SU-DHL-6 (cell line): ENCODE data around the gene SERPINB11.

Experiments used
- H2AFZ ChIP-seq: fragments of 200-600 bp; sonication (generic); 2 replicates; pipeline ENCODE4 v1.6.1; 2014; ENCODE audit warnings: low read depth, mild to moderate bottlenecking, moderate library complexity, mixed read lengths, antibody characterized with exemption, low read length; ENCODE audit not compliant: severe bottlenecking
- H3F3A ChIP-seq: fragments of 200-600 bp; shearing (Covaris generic); 2 replicates; pipeline ENCODE4 v1.6.0; 2016; ENCODE audit warnings: antibody characterized with exemption, mild to moderate bottlenecking; ENCODE audit not compliant: insufficient read depth
- H3K27ac ChIP-seq: fragments of 200-600 bp; sonication (generic); 2 replicates; pipeline ENCODE4 v1.5.1; 2016; ENCODE audit warnings: low read depth, mild to moderate bottlenecking, low read length, moderate library complexity, mixed read lengths
- H3K27me3 ChIP-seq: fragments of 200-600 bp; sonication (generic), shearing (Covaris generic); 2 replicates; pipeline ENCODE4 v1.6.0; 2014; ENCODE audit warnings: mild to moderate bottlenecking, low read length
- H3K36me3 ChIP-seq: fragments of 200-600 bp; sonication (generic); 2 replicates; pipeline ENCODE4 v1.6.1; 2014; ENCODE audit warnings: mild to moderate bottlenecking, low read length, mixed read lengths
- H3K4me2 ChIP-seq: fragments of 300-600, 200-600 bp; shearing (Covaris generic), sonication (generic); 2 replicates; pipeline ENCODE4 v1.6.0; 2014; ENCODE audit warnings: low read length, low read depth, mild to moderate bottlenecking; ENCODE audit not compliant: poor library complexity, severe bottlenecking
- H3K4me3 ChIP-seq: fragments of 200-600 bp; sonication (generic); 2 replicates; pipeline ENCODE4 v1.5.1; 2014; ENCODE audit warnings: antibody characterized with exemption, low read length, mild to moderate bottlenecking, mixed read lengths; ENCODE audit not compliant: insufficient read depth, poor library complexity, severe bottlenecking
- H3K79me2 ChIP-seq: fragments of 200-600 bp; sonication (generic); 2 replicates; pipeline ENCODE4 v1.6.1; 2014; ENCODE audit warnings: mild to moderate bottlenecking, low read length, moderate library complexity; ENCODE audit not compliant: insufficient read depth
- H3K9ac ChIP-seq: fragments of 200-600 bp; sonication (generic); 2 replicates; pipeline ENCODE4 v1.7.0; 2014; ENCODE audit warnings: mild to moderate bottlenecking, low read length
- H3K9me2 ChIP-seq: fragments of 200-600 bp; sonication (generic); replicated peaks from 2 replicates; pipeline ENCODE4 v1.6.1; 2014; ENCODE audit warnings: low read length; ENCODE audit not compliant: insufficient read depth
- H3K9me3 ChIP-seq: fragments of 200-600 bp; sonication (generic); 2 replicates; pipeline ENCODE4 v1.6.1; 2014; ENCODE audit warnings: low read length, mixed read lengths; ENCODE audit not compliant: insufficient read depth
- H4K20me1 ChIP-seq: fragments of 200-600 bp; sonication (generic); 2 replicates; pipeline ENCODE4 v1.6.1; 2014; ENCODE audit warnings: low read depth, mild to moderate bottlenecking, antibody characterized with exemption, low read length, moderate library complexity, mixed read lengths
- CTCF ChIP-seq: fragments of 200-600 bp; sonication (generic); IDR thresholded peaks from one replicate; pipeline ENCODE4 v1.5.1; 2017; ENCODE audit warnings: antibody characterized with exemption, mild to moderate bottlenecking, low read length, moderate library complexity; ENCODE audit not compliant: insufficient read depth, poor library complexity, severe bottlenecking
- EZH2phosphoT487 ChIP-seq: fragments of 200-600 bp; sonication (generic), shearing (Covaris generic); conservative IDR thresholded peaks from 2 replicates; pipeline ENCODE4 v1.6.1; 2018; ENCODE audit warnings: mild to moderate bottlenecking, antibody characterized with exemption, low read length, moderate library complexity, mixed read lengths

SERPINB11 gene

GRCh38 chr18:63676526-63677323 is 26.0 kb upstream of the SERPINB11 start:
- Histone ChIP-seq H3K4me2 (no peak overlapping the region), H3K9me3 (no peaks in the 10 kb centered on the region), H3K9ac (no peak overlapping the region), H3K27ac (no peak overlapping the region), H3K9me2 (no peaks in the 10 kb centered on the region), H3F3A (no peaks in the 10 kb centered on the region), H2AFZ (no peak overlapping the region), H3K27me3 (no peaks in the 10 kb centered on the region), H3K36me3 (no peaks in the 10 kb centered on the region), H4K20me1 (no peaks in the 10 kb centered on the region), H3K4me3 (no peak overlapping the region), H3K79me2 (no peaks in the 10 kb centered on the region)
- peak; percentile 22 for TF ChIP-seq CTCF
- TF ChIP-seq EZH2phosphoT487: no peak

DNA sequence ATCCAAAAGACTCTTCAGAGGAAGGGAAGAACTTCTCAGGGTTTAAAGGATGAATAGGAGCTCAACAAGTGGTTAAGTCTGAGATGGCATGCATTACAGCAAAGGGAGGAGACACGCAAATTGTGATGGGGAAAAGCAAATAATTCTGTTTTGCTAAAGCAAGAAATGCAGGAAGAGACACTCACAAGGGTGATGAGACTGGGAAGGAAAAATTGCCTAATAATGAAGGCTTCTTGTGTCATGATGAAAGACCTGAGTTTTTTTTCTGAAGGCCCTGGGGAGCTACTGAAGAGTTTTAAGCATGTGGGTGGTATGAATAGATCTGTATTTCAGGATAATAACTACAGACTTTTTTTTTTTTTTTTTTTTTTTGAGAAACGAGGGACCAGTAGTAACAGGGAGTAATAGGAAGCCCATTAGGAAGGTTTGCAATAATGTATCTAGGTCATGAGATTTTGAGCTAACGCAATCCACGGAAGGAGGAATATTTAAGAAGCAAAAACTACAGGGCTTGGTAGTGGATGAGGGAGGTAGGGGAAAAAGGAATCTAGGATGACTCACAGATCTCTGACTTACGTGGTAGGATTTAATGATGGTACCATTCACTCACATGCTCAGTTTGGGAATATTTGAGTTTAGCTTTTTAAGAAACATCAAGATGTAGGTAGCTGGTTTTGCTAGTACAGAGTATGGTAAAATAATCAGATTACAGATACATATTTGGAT is 25.1 kb upstream of the SERPINB11 start:
- no peak overlapping the region for H3K4me3 ChIP-seq
- H3K27me3 ChIP-seq: no peaks in the 10 kb centered on the region
- no peak overlapping the region for H2AFZ ChIP-seq
- no peak overlapping the region for H3K27ac ChIP-seq
- H3K9ac ChIP-seq: no peak overlapping the region
- no peaks in the 10 kb centered on the region for H3K79me2 ChIP-seq
- no peaks in the 10 kb centered on the region for H3K36me3 ChIP-seq
- H3F3A ChIP-seq: no peaks in the 10 kb centered on the region
- no peaks in the 10 kb centered on the region for H4K20me1 ChIP-seq
- no peaks in the 10 kb centered on the region for H3K9me3 ChIP-seq
- H3K9me2 ChIP-seq: no peaks in the 10 kb centered on the region
- H3K4me2 ChIP-seq: no peak overlapping the region
- TF ChIP-seq EZH2phosphoT487 (no peak), CTCF (no peak)

DNA sequence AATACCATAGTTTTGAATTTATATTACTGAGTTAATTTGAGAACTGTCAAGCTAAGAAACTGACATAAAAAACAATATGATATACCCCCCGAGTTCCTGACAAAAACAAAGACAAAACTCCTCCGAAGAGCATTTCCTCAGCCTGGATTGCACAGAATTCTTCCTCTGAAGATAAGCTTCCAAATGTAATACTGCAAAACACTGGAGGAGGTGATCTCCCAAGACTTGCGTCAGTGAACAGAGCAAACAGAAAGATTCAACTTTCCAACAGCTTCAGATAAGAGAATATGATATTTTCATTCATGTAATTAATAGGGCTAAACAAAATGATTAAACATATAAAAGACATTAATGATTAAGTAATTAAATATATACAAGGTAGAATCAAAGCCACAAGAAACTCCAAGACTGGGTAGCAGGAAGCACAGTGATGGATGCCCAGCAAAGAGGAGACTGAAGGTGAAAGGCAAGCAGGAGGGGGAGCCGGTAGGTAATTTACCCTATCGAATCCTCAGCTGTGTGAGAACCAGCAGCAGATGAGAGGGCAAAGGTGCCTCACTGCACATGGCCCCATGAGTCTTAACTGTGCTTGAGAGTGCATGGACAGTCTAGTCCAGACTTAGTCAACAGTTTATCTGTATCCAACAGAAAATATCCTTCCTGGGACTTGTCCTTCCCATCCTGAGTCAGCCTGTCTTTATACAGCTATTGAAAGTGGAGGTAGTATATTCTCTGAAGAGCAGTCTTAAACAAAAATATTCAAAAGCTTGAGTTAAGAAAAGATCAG is 22.7 kb upstream of the SERPINB11 start:
- no peak for TF ChIP-seq EZH2phosphoT487
- TF ChIP-seq CTCF: no peak
- Histone ChIP-seq H3F3A (no peaks in the 10 kb centered on the region), H3K9me3 (no peaks in the 10 kb centered on the region), H4K20me1 (no peaks in the 10 kb centered on the region), H3K9ac (no peak overlapping the region), H3K9me2 (no peaks in the 10 kb centered on the region), H2AFZ (no peak overlapping the region), H3K36me3 (no peaks in the 10 kb centered on the region), H3K4me3 (no peak overlapping the region), H3K4me2 (no peak overlapping the region), H3K27me3 (no peaks in the 10 kb centered on the region), H3K79me2 (no peaks in the 10 kb centered on the region), H3K27ac (no peak overlapping the region)
